A549 (cell line): Measurements from ENCODE around the gene PCDHAC1. TPM values are rescaled to one million over a fixed set of nuclear protein-coding genes. Genes with fewer than 3 reads are reported as not detected.

ENCODE experiments used
- ATAC-seq, 2 experiments: fragments of 200-7000 bp in 1 of 2; fragments of >200 bp in 1 of 2; cut with Nextera tagmentation in 1 of 2; cut with Tn5 transposase in 1 of 2; 3 replicates each; pipeline versions ENCODE4 v1.8.0 to v1.9.1; 2018 to 2020; ENCODE audit warnings: mild to moderate bottlenecking in 1 of 2, moderate library complexity in 1 of 2
- CTCF ChIA-PET: fragments of 300-600 bp; sonication (Branson Sonifier 250); formaldehyde crosslinking; extraction: SDS; loops from one replicate; lab custom pipeline; 2021; ENCODE audit warnings: antibody characterized with exemption, inconsistent platforms; lab: Yijun Ruan, JAX
- POLR2A ChIA-PET: fragments of 350-600 bp; formaldehyde crosslinking; extraction: SDS; loops from one replicate; lab custom pipeline; 2021; ENCODE audit warnings: antibody characterized with exemption, inconsistent platforms; lab: Yijun Ruan, JAX
- DNase-seq, 2 experiments: peaks; one replicate each; pipeline versions ENCODE4 v3.0.0 to v3.0.0-alpha.2; 2011 to 2016; ENCODE audit warnings: low read depth in 1 of 2, low spot score in 1 of 2
- FAIRE-seq: peaks from 2 replicates; lab custom pipeline; 2011; peaks lifted over from hg19 to GRCh38; lab: Jason Lieb, UNC
- H3K27ac ChIP-seq, 2 experiments: fragments of >200 bp; sonication (Bioruptor Twin); formaldehyde crosslinking; 3 replicates each; pipeline ENCODE4 v1.5.1; 2016 to 2017
- H3K4me1 ChIP-seq: fragments of >200 bp; sonication (Bioruptor Twin); formaldehyde crosslinking; 3 replicates; pipeline ENCODE4 v1.6.1; 2016
- H3K4me2 ChIP-seq: fragments of >200 bp; sonication (Bioruptor Twin); formaldehyde crosslinking; 3 replicates; pipeline ENCODE4 v1.6.1; 2016
- H3K4me3 ChIP-seq: fragments of >200 bp; sonication (Bioruptor Twin); formaldehyde crosslinking; 3 replicates; pipeline ENCODE4 v1.5.1; 2016
- H3K9me3 ChIP-seq: fragments of >200 bp; sonication (Bioruptor Twin); formaldehyde crosslinking; 3 replicates; pipeline ENCODE4 v1.6.1; 2016
- BCL3 ChIP-seq: fragments of >200 bp; sonication (Bioruptor Twin); formaldehyde crosslinking; IDR thresholded peaks from 3 replicates; pipeline ENCODE4 v1.6.1; 2016
- CBX8 ChIP-seq: fragments of 200-600 bp; sonication (generic); IDR thresholded peaks from 2 replicates; pipeline ENCODE4 v1.6.1; 2016
- CEBPB ChIP-seq, 2 experiments: fragments of >200 bp in 1 of 2; sonication (Bioruptor Twin) in 1 of 2; formaldehyde crosslinking in 1 of 2; IDR thresholded peaks; 2 replicates each; pipeline ENCODE4 v1.6.1; 2012 to 2016
- CHD4 ChIP-seq: fragments of 200-600 bp; sonication (generic); IDR thresholded peaks from 2 replicates; pipeline ENCODE4 v1.6.1; 2016; ENCODE audit warnings: antibody characterized with exemption, mild to moderate bottlenecking, borderline replicate concordance
- EHF ChIP-seq: fragments of 250-450 bp; sonication (Bioruptor Pico); IDR thresholded peaks from 2 replicates; pipeline ENCODE4 v1.5.0; 2020; ENCODE audit warnings: mild to moderate bottlenecking
- ELK1 ChIP-seq: fragments of 150-350 bp; IDR thresholded peaks from 2 replicates; pipeline ENCODE4 v1.6.1; 2014; ENCODE audit warnings: low read depth, mild to moderate bottlenecking, low read length
- ESRRA ChIP-seq: fragments of 150-350 bp; IDR thresholded peaks from 2 replicates; pipeline ENCODE4 v1.6.1; 2014; ENCODE audit warnings: mild to moderate bottlenecking, low read length, borderline replicate concordance
- FOSB ChIP-seq: fragments of 250-450 bp; sonication (Bioruptor Pico); IDR thresholded peaks from 2 replicates; pipeline ENCODE4 v1.5.0; 2020; ENCODE audit warnings: mild to moderate bottlenecking, moderate library complexity
- FOSL2 ChIP-seq, 2 experiments: fragments of 450-650 bp in 1 of 2; fragments of >200 bp in 1 of 2; sonication (Bioruptor Twin) in 1 of 2; formaldehyde crosslinking; IDR thresholded peaks; 2 replicates each; pipeline versions ENCODE4 v1.5.0 to v1.6.1; 2016 to 2020; ENCODE audit warnings: mild to moderate bottlenecking in 1 of 2, moderate library complexity in 1 of 2
- HDAC2 ChIP-seq: fragments of 200-600 bp; sonication (generic); IDR thresholded peaks from 2 replicates; pipeline ENCODE4 v1.6.1; 2016
- HOXA7 ChIP-seq: fragments of 250-450 bp; sonication (Bioruptor Pico); IDR thresholded peaks from 2 replicates; pipeline ENCODE4 v1.5.0; 2020; ENCODE audit warnings: mild to moderate bottlenecking, moderate library complexity
- KDM5A ChIP-seq: fragments of 200-600 bp; sonication (generic); IDR thresholded peaks from 2 replicates; pipeline ENCODE4 v1.6.1; 2016; ENCODE audit warnings: antibody characterized with exemption, mild to moderate bottlenecking
- MAX ChIP-seq: IDR thresholded peaks from 2 replicates; pipeline ENCODE4 v1.6.1; 2012
- MAZ ChIP-seq: fragments of 150-350 bp; IDR thresholded peaks from 2 replicates; pipeline ENCODE4 v1.6.1; 2014; ENCODE audit warnings: antibody characterized with exemption, low read depth, low read length, borderline replicate concordance
- PBX3 ChIP-seq: IDR thresholded peaks from 2 replicates; pipeline ENCODE4 v1.6.1; 2012
- POLR2A ChIP-seq: IDR thresholded peaks from 2 replicates; pipeline ENCODE4 v1.6.1; 2012; ENCODE audit warnings: mild to moderate bottlenecking, low read length
- POLR2AphosphoS2 ChIP-seq: conservative IDR thresholded peaks from 2 replicates; pipeline ENCODE4 v1.6.1; 2012; ENCODE audit warnings: low read length, improper control_type of control experiment, inconsistent platforms
- RFX5 ChIP-seq: fragments of 450-650 bp; IDR thresholded peaks from 2 replicates; pipeline ENCODE4 v1.7.1; 2014; ENCODE audit warnings: antibody characterized with exemption, mild to moderate bottlenecking, moderate library complexity
- TP53 ChIP-seq: fragments of 250-450 bp; sonication (Bioruptor Pico); IDR thresholded peaks from 2 replicates; pipeline ENCODE4 v1.5.0; 2021; ENCODE audit warnings: mild to moderate bottlenecking, moderate library complexity
- ZC3H11A ChIP-seq: fragments of 450-650 bp; IDR thresholded peaks from 2 replicates; pipeline ENCODE4 v1.6.1; 2014; ENCODE audit warnings: antibody characterized with exemption, mild to moderate bottlenecking
- ZNF302 ChIP-seq: fragments of 250-450 bp; sonication (Bioruptor Pico); IDR thresholded peaks from 2 replicates; pipeline ENCODE4 v1.9.0; 2021; ENCODE audit warnings: inconsistent platforms, mild to moderate bottlenecking, moderate library complexity
- WGBS: methylation state at CpG from one replicate; pipeline ENCODE4 v1.1.6; 2017; ENCODE audit errors: missing lambda C conversion rate; 5-methylcytosine and 5-hydroxymethylcytosine counted together
- polyA plus RNA-seq, 4 experiments: library from polyadenylated mRNA; depleted of rRNA in 3 of 4; stranded (reverse); fragments of >200 nt; fragmentation: RNase III in 1 of 4; extraction: RNeasy Plus Mini Kit Qiagen cat#74134 plus additional on column Dnase treatment in 1 of 4; gene quantifications; 2 replicates in 3 of 4; 3 replicates in 1 of 4; pipeline ENCODE4 v1.2.3, GENCODE V29; 2011 to 2017
- TF ChIP-seq, protein P1 (sequence below): fragments of 250-450 bp; sonication (Bioruptor Pico); IDR thresholded peaks from 2 replicates; pipeline ENCODE4 v1.5.0; 2021; ENCODE audit warnings: mild to moderate bottlenecking, moderate library complexity, borderline replicate concordance
- TF ChIP-seq, protein P2 (sequence below): IDR thresholded peaks from 2 replicates; pipeline ENCODE4 v1.6.1; 2012; ENCODE audit warnings: low read depth, borderline replicate concordance
- TF ChIP-seq, protein P3 (sequence below): fragments of 200-600 bp; sonication (generic); IDR thresholded peaks from 2 replicates; pipeline ENCODE4 v1.6.1; 2016; ENCODE audit warnings: antibody characterized with exemption, mild to moderate bottlenecking, moderate library complexity

Gene PCDHAC1
- polyA plus RNA-seq, 2 of the 4 experiments (the other 2 are of a cell fraction) = 0.57 to 3.3 TPM

DNA sequence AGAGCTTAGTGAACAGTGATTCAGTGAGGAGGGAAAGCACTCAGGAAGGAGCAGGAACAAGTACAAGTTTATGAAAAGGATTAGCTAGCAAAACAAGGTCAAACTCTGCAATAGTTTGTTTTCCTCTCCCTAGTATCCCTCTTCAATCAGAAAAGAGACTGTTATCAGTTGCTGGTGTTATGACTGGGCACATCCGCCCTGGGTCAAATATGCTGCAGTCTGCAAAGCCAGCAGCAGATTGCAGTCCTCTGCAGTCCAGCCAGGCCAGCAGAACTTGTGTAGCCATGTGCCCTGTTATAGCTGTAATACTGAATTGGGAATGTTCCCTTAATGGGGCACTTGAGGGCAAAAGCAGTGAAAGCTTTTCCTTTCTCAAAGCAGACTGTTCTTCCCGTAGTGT, 52.2 kb downstream of the PCDHAC1 start:
- ChIA-PET POLR2A (no interaction called here), CTCF (interaction anchor here (2.1 kb wide), 1 partner anchor 157 kb away, joined by 6 read pairs; the partner anchor contains the start of gene PCDHA5)
- FAIRE-seq (no peak), ATAC-seq (no peak), DNase-seq (no peak)
- Histone ChIP-seq H3K4me3 (no peak overlapping the region), H3K4me2 (no peak overlapping the region), H3K4me1 (peaks cover 14% of the 10 kb centered on the region; the same call in 2 of the 3 replicates), H3K9me3 (no peaks in the 10 kb centered on the region), H3K27ac (peak overlapping the region in 1 of 2 experiments; percentile 27; a peak in 1 of 6 replicates)
- 54% methylated on average over 2 of the region's 2 CpGs for WGBS
- TF ChIP-seq HOXA7 (CRISPR knock-in tag) (no peak), FOSB (CRISPR knock-in tag) (no peak), PBX3 (no peak), CBX8 (no peak), POLR2AphosphoS2 (no peak), POLR2A (no peak), KDM5A (no peak), HDAC2 (no peak), FOSL2 (IDR thresholded peaks at IDR 0.05) (no peak), FOSL2 (CRISPR knock-in tag; IDR thresholded peaks at IDR 0.05) (no peak), CEBPB (IDR thresholded peaks at IDR 0.05) (no peak), MAZ (no peak), EHF (CRISPR knock-in tag) (no peak), ESRRA (no peak)
- TF ChIP-seq, protein P1, sequence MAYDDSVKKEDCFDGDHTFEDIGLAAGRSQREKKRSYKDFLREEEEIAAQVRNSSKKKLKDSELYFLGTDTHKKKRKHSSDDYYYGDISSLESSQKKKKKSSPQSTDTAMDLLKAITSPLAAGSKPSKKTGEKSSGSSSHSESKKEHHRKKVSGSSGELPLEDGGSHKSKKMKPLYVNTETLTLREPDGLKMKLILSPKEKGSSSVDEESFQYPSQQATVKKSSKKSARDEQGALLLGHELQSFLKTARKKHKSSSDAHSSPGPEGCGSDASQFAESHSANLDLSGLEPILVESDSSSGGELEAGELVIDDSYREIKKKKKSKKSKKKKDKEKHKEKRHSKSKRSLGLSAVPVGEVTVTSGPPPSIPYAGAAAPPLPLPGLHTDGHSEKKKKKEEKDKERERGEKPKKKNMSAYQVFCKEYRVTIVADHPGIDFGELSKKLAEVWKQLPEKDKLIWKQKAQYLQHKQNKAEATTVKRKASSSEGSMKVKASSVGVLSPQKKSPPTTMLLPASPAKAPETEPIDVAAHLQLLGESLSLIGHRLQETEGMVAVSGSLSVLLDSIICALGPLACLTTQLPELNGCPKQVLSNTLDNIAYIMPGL (CRISPR knock-in tag) = no peak
- TF ChIP-seq, protein P2, sequence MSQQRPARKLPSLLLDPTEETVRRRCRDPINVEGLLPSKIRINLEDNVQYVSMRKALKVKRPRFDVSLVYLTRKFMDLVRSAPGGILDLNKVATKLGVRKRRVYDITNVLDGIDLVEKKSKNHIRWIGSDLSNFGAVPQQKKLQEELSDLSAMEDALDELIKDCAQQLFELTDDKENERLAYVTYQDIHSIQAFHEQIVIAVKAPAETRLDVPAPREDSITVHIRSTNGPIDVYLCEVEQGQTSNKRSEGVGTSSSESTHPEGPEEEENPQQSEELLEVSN = no peak
- TF ChIP-seq, protein P3, sequence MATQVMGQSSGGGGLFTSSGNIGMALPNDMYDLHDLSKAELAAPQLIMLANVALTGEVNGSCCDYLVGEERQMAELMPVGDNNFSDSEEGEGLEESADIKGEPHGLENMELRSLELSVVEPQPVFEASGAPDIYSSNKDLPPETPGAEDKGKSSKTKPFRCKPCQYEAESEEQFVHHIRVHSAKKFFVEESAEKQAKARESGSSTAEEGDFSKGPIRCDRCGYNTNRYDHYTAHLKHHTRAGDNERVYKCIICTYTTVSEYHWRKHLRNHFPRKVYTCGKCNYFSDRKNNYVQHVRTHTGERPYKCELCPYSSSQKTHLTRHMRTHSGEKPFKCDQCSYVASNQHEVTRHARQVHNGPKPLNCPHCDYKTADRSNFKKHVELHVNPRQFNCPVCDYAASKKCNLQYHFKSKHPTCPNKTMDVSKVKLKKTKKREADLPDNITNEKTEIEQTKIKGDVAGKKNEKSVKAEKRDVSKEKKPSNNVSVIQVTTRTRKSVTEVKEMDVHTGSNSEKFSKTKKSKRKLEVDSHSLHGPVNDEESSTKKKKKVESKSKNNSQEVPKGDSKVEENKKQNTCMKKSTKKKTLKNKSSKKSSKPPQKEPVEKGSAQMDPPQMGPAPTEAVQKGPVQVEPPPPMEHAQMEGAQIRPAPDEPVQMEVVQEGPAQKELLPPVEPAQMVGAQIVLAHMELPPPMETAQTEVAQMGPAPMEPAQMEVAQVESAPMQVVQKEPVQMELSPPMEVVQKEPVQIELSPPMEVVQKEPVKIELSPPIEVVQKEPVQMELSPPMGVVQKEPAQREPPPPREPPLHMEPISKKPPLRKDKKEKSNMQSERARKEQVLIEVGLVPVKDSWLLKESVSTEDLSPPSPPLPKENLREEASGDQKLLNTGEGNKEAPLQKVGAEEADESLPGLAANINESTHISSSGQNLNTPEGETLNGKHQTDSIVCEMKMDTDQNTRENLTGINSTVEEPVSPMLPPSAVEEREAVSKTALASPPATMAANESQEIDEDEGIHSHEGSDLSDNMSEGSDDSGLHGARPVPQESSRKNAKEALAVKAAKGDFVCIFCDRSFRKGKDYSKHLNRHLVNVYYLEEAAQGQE = no peak

DNA sequence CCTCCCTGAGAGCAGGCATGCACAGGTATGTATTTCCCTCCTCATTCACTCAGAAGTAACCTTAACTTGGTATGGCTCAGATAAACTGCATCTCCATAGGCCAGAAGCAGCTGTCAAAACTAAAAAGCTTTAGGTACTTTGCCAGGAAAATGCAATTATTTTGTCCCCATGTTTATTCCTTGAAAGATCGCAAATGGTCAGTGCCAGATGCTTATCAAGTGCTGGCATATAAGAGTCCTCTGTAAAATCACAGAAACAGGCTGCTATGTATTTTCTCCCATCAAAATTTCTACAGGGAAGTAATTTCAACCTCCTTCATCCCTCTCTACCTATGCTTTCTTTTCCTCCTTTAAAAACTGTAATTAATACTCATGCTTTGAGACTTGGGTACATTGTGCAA, 52.9 kb downstream of the PCDHAC1 start:
- FAIRE-seq (no peak), DNase-seq (no peak), ATAC-seq (no peak)
- H3K4me1 ChIP-seq = peaks cover 14% of the 10 kb centered on the region; the same call in 2 of the 3 replicates
- WGBS = 85% methylated on average over 1 of the region's 1 CpG
- H3K27ac ChIP-seq = no peak overlapping the region
- TF ChIP-seq TP53 (CRISPR knock-in tag) = no peak
- no peak for TF ChIP-seq CHD4
- no peak for TF ChIP-seq RFX5
- TF ChIP-seq MAX = no peak
- TF ChIP-seq ZC3H11A = no peak
- no peak for TF ChIP-seq ELK1
- TF ChIP-seq BCL3 = no peak
- TF ChIP-seq ZNF302 (CRISPR knock-in tag) = no peak
- no peaks in the 10 kb centered on the region for H3K9me3 ChIP-seq
- CTCF ChIA-PET = interaction anchor here (0.8 to 1.6 kb wide), 2 partner anchors 11 to 52 kb away, joined by 3 to 4 read pairs; no protein-coding TSS in a partner anchor
- POLR2A ChIA-PET = no interaction called here
- H3K4me2 ChIP-seq = no peak overlapping the region
- no peak overlapping the region for H3K4me3 ChIP-seq
